ENCODE measurements around the gene KLHL4. TPM values are rescaled to one million over a fixed set of nuclear protein-coding genes. Genes with fewer than 3 reads are reported as not detected.
"Not testable (repeated sequence)": the region's sequence is repeated elsewhere in the genome, so short reads cannot be mapped to it uniquely, and the experiment has no call there.

Gene KLHL4
- total and polyA plus RNA-seq, 10 of the 15 experiments (the other 5 are each of a cell fraction or from before 2014, with no cell fraction given), result 0.03 TPM; not detected in 8

DNA sequence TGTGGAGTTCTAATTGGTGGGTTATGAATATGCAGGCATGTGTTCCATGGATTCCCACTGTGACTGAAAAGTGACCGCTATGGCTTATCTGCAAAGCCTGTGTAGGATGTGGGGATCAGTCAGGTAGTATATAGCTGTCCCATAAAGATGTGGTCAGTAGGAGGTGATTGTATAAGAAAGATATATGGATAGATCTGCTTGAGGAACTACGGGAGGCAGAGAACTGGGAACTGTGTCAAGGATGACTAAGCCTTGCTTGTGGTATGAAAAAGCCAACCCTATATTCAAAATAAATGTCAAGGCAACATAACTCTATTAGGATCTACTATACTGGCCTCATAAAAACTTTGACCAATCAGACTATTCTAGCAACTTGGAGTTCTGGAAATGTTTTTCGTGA is 185.2 kb downstream of the KLHL4 start (continued):
- TF ChIP-seq WRNIP1 (IDR thresholded peaks at IDR 0.05; ENCODE audit: borderline replicate concordance, low read depth, low read length), result no peak
- no peak for TF ChIP-seq MTA3 (IDR thresholded peaks at IDR 0.05; ENCODE audit: borderline replicate concordance, low read length)
- no peak for TF ChIP-seq KDM1A (IDR thresholded peaks at IDR 0.05; ENCODE audit: borderline replicate concordance)
- no peak for TF ChIP-seq POLR2A (IDR thresholded peaks at IDR 0.05; ENCODE audit: low read depth, low read length)
- no peak for TF ChIP-seq KAT2A (conservative IDR thresholded peaks at IDR 0.05; ENCODE audit: control insufficient read depth, low read depth, low read length)
- TF ChIP-seq, protein P1, sequence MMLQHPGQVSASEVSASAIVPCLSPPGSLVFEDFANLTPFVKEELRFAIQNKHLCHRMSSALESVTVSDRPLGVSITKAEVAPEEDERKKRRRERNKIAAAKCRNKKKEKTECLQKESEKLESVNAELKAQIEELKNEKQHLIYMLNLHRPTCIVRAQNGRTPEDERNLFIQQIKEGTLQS (IDR thresholded peaks at IDR 0.05; ENCODE audit: borderline replicate concordance, extremely low read depth, low read depth, low read length), result no peak
- TF ChIP-seq YBX1 (IDR thresholded peaks at IDR 0.05), result no peak
- TF ChIP-seq MEF2B (IDR thresholded peaks at IDR 0.05; ENCODE audit: partially characterized antibody, poor library complexity, severe bottlenecking), result no peak
- no peak for TF ChIP-seq CREB1 (IDR thresholded peaks at IDR 0.05; ENCODE audit: low read depth)
- TF ChIP-seq TAF1 (IDR thresholded peaks at IDR 0.05; ENCODE audit: borderline replicate concordance, low read depth, low read length), result no peak
- TF ChIP-seq SMC3 (IDR thresholded peaks at IDR 0.05; ENCODE audit: borderline replicate concordance, low read length), result no peak

DNA sequence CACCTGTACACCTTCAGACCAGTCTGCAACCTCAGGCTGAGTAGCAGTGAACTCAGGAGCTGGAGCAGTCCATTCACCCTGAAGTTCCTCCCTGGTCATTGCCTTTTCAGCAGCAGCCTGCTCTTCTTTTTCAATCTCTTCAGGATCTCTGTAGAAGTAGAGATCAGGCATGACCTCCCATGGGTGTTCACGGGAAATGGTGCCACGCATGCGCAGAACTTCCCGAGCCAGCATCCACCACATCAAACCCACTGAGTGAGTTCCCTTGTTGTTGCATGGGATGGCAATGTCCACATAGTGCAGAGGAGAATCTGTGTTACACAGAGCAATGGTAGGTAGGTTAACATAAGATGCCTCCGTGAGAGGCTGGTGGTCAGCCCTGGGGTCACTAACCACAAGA is 185.9 kb downstream of the KLHL4 start:
- H3K9ac ChIP-seq (ENCODE audit: control insufficient read depth, insufficient read depth, low read length); in situ Hi-C loops (cut with MboI); DNase-seq (ENCODE audit: low read depth, low spot score); H3K27me3 ChIP-seq (replicated peaks in 1 of 2; ENCODE audit: control insufficient read depth in 2 of 2, insufficient read depth in 2 of 2, low read length in 1 of 2); H4K20me1 ChIP-seq (ENCODE audit: control insufficient read depth, insufficient read depth); SMC1A ChIA-PET (ENCODE audit: uncharacterized antibody, unreplicated experiment); H3K27ac ChIP-seq (ENCODE audit: control insufficient read depth, insufficient read depth); H3K36me3 ChIP-seq (ENCODE audit: control insufficient read depth in 2 of 2, insufficient read depth in 2 of 2, low read length in 1 of 2); intact Hi-C loops (cut with micrococcal nuclease; ENCODE audit: unreplicated experiment); ATAC-seq; H3K4me1 ChIP-seq (ENCODE audit: control insufficient read depth, insufficient read depth, low read length); FAIRE-seq; H3K9me3 ChIP-seq (replicated peaks; ENCODE audit: control insufficient read depth, insufficient read depth, low read length); H3K4me3 ChIP-seq; H3K4me2 ChIP-seq (ENCODE audit: control insufficient read depth, insufficient read depth); H2AFZ ChIP-seq (ENCODE audit: control insufficient read depth, low read depth, low read length); CTCF ChIA-PET; RAD21 ChIA-PET (ENCODE audit: unreplicated experiment); BruUV-seq (replicated peaks); POLR2A ChIA-PET; H3K79me2 ChIP-seq (ENCODE audit: control insufficient read depth, insufficient read depth, low read length): not testable (repeated sequence)
- WGBS (ENCODE audit: insufficient coverage, insufficient replicate concordance, low lambda C conversion rate, missing lambda C conversion rate), result 46% methylated on average over 3 of the region's 5 CpGs
